Kasumi-1 (cell line): ENCODE data around the gene FOXJ3.
A peak's percentile ranks its signal among the peaks of the same experiment; 100 is the strongest.

ENCODE experiments used
- DNase-seq, 2 experiments: peaks; one replicate each; lab custom pipeline; 2025; lab: John Stamatoyannopoulos, UW

Gene FOXJ3

GRCh38 chr1:42144711-42145388 lies 190.2 kb downstream of the FOXJ3 start:
- peak; percentile 57 to 58 for DNase-seq

GRCh38 chr1:42143896-42144710 lies 190.9 kb downstream of the FOXJ3 start:
- no peak for DNase-seq

GRCh38 chr1:42142894-42143675 lies 191.9 kb downstream of the FOXJ3 start:
- DNase-seq: peak; percentile 31 to 59

GRCh38 chr1:42141978-42142377 lies 193.1 kb downstream of the FOXJ3 start:
- no peak for DNase-seq

- DNase-seq: no peak
Measured at GRCh38 chr1:42140191-42140590, 194.8 kb downstream of the FOXJ3 start.

- no peak for DNase-seq
Measured at GRCh38 chr1:42139444-42139843, 195.6 kb downstream of the FOXJ3 start.

GRCh38 chr1:42138586-42138985 lies 196.4 kb downstream of the FOXJ3 start:
- no peak for DNase-seq

- DNase-seq: no peak
Measured at GRCh38 chr1:42137766-42138165, 197.3 kb downstream of the FOXJ3 start.

- peak; percentile 15 to 25 for DNase-seq
Measured at GRCh38 chr1:42136466-42136865, 198.6 kb downstream of the FOXJ3 start.

GRCh38 chr1:42135426-42135825 lies 199.6 kb downstream of the FOXJ3 start:
- DNase-seq: no peak

- DNase-seq: no peak
Measured at GRCh38 chr1:42133809-42134526, 201.1 kb downstream of the FOXJ3 start.

- no peak for DNase-seq
Measured at GRCh38 chr1:42133390-42133789, 201.6 kb downstream of the FOXJ3 start.

GRCh38 chr1:42130061-42130660 lies 204.9 kb downstream of the FOXJ3 start:
- no peak for DNase-seq

GRCh38 chr1:42128964-42129363 lies 206.1 kb downstream of the FOXJ3 start:
- DNase-seq: no peak

- DNase-seq: no peak
Measured at GRCh38 chr1:42128499-42128898, 206.5 kb downstream of the FOXJ3 start.

GRCh38 chr1:42127767-42128166 lies 207.3 kb downstream of the FOXJ3 start:
- DNase-seq: no peak
